Measurements from ENCODE around the gene FRMD4B.
A peak's percentile ranks its signal among the peaks of the same experiment; 100 is the strongest.
"Not testable (repeated sequence)": the region's sequence is repeated elsewhere in the genome, so short reads cannot be mapped to it uniquely, and the experiment has no call there.

The FRMD4B gene

DNA sequence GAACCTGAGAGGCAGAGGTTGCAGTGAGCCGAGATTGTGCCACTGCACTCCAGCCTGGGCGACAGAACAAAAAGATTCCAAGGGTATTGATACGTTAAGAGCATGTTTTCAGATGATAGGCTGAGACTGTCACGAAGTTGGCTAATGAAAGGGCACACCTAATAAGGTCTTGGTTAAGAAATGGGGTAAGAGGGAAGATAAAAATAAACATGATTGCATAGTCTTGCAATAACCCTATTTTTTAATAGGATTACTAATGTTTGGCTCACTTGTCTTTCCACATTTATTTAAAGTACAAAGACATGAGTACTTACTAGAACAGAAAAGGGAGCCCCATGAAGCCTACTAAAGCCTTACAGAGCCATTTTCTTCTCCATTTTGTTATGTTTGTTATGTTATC lies 109.0 kb downstream of the FRMD4B start:
- no peak for DNase-seq

DNA sequence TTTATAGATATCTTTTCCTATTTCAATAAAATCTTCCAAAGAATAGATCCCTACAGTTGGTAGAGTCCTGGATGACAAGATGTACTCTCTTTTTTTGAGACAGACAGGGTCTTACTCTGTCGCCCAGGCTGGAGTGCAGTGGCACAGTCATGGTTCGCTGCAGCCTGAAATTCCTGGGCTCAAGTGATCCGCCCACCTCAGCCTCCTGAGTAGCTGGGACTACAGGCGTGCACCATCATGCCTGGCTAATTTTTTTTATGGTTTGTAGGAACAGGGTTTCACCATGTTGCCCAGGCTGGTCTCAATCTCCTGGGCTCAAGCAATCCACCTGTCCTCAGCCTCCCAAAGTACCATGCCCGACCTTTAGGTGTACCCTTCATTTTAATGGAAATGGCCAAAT lies 109.7 kb downstream of the FRMD4B start:
- DNase-seq = not testable (repeated sequence)

DNA sequence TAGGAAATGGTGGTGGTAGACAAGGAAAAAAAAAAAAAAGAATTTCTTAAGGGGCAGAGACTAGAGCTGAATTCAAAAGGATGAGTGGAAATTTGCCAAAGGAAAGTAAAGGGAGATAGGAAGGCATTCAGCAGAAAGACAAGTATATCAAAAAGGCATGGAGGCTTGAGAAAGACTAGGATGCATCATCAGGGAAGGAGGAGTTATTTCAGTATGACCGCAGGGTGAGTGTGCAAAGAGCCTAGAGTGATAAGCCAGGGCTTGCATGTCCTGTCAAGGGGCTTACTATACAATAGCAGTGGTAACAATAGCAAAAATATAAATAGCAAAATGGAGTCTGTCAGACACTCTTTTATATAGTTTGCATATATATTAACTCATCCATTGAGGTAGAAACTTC lies 112.0 kb downstream of the FRMD4B start:
- no peak for DNase-seq

DNA sequence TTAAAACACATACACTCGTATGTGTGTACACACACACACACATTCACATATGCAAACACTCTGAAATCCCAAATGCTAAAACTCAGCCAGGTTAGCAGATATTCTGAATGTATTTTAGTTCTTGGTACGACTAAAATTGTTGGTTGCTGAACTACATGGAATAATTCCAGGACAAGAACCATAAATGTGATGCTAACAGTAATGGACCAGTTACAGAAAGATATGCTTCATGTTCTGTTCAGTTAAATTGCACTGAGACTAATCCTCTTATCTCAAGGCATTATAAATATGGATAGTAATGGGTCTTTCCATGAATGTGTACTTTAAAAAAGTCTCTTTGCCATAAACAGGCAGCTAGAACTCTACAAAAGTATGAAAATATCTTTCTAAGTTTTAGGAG lies 113.3 kb downstream of the FRMD4B start:
- no peak for DNase-seq

DNA sequence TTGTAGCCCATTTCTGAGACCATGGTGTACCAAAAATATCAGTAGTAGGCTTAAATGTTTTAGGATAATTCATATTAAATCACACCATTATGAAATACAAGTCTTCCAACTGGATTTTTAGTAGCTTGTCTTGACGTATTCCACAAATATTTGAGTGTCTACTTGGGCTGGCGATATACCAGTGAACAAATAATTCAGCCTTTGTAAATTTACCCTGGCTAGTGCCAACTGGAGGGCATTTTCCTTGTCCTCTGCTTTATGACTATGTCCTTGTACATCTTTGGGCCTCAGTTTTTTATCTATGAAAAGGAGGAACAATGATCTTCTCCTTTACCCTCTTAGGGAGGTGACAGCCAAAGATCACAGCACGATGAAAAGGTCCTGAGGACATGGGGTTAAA lies 114.8 kb downstream of the FRMD4B start:
- DNase-seq = no peak

DNA sequence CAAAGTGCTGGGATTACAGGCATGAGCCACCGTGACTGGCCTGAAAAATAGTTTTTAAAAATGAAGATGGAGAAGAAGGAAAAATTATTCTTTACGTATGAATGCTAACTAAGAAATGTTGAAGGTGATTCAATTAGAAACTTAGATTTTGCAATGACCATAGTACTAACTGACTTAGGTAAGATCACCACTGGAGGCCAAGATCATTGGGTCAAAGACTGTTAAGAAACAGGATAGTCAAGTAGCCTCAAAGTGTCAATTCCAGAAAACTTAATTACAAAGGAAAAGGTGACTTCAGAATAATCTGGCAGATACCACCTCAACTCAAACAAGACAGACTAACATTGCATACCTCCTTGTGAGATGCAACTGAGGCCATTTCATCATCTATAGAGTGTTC lies 119.3 kb downstream of the FRMD4B start:
- no peak for DNase-seq

DNA sequence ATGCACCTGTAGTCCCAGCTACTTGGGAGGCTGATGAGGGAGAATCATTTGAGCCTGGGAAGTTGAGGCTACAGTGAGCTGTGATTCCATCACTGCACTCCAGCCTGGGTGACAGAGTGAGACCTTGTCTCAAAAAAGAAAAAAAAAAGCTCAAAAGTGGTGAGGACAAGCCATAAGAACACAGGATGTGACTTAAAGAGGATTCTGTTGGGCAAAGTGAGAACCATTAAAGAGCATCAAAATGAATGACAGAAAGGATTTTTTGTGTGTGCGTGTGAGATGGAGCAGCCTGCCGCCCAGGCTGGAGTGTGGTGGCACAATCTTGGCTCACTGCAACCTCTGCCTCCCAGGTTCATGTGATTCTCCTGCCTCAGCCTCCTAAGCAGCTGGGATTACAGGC lies 119.8 kb downstream of the FRMD4B start:
- not testable (repeated sequence) for DNase-seq

DNA sequence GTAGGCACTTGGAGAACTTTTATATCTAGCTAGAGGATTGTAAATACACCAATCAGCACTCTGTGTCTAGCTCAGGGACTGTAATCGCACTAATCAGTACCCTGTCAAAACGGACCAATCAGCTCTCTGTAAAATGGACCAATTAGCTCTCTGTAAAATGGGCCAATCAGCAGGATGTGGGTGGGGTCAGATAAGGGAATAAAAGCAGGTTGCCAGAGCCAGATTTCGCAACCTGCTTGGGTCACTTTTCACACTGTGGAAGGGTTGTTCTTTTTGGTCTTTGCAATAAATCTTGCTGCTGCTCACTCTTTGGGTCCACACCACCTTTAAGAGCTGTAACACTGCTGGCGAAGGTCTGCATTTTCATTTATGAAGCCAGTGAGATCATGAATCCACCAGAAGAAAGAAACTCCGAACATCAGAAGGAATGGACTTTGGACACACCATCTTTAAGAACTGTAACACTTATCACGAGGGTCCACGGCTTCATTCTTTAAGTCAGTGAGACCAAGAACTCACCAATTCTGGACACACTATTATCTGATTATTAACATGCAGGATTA lies 125.0 kb downstream of the FRMD4B start:
- DNase-seq = not testable (repeated sequence)

DNA sequence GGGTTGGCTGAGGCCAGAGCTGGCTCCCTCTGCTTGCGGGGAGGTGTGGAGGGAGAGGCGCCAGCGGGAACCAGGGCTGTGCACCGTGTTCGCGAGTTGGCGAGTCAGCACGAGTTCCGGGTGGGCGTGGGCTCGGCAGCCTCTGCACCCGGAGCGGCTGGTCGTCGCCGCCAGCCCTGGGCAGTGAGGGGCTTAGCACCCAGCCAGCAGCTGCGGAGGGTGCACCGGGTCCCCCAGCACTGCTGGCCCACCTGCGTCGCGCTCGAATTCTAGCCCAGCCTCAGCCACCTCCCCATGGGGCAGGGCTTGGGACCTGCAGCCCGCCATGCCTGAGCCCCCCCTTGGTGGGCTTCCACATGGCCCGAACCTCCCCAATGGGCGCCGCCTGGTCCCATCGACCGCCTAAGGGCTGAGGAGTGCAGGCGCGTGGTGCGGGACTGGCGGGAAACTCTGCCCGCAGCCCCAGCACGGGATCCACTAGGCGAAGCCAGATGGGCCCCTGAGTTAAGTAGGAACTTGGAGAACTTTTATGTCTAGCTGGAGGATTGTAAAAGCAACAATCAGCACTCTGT lies 125.6 kb downstream of the FRMD4B start:
- DNase-seq = no peak

DNA sequence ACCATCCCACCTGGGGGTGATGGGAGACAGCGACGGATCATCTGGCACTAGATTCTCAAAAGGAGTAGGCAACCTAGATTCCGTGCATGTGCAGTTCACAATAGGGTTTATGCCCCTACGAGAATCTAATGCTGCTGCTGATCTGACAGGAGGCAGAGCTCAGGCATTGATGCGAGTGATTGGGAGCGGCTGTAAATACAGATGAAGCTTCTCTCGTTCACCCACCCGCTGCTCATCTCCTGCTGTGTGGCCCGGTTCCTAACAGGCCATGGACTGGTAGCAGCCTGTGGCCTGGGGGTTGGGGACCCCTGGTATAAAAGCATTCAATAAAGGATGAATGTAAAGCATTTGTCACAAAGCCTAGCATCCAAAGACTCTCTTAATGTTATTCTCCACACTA lies 126.8 kb downstream of the FRMD4B start:
- DNase-seq = no peak

DNA sequence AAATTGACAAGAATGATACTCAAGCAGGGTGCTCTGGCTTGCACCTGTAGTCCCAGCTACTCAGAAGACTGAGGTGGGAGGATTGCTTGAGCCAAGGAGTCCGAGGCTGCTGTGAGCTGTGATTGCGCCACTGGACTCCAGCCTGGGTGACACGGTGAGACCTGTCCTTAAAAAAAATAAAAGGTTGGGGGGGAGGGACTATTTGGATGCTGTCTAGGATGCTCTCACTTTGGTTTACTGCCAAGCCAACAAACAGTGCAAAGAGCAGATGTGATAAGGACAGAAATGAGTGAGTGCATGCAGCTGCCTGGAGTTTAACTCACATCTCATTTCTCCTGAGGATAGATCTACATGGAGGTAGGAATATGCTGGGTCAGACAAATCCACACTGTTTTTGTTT lies 130.0 kb downstream of the FRMD4B start:
- DNase-seq = no peak

DNA sequence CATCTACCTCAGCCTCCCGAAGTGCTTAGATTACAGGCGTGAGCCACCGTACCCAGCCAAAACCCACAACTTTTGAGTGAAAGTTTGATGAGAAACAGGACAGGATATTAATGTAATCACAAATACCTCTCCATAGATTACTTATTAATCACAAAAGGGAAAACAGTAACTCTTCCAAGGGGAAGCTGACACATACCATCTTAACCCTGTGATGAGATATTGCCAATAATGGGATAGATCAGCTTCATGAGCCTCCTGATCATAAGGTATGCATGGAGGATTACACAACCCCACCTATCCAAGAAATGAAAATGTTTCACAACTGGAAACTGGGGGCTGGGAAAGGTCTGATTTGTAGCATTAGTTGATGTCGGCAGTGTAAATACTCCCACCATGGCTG lies 131.5 kb downstream of the FRMD4B start:
- no peak for DNase-seq

DNA sequence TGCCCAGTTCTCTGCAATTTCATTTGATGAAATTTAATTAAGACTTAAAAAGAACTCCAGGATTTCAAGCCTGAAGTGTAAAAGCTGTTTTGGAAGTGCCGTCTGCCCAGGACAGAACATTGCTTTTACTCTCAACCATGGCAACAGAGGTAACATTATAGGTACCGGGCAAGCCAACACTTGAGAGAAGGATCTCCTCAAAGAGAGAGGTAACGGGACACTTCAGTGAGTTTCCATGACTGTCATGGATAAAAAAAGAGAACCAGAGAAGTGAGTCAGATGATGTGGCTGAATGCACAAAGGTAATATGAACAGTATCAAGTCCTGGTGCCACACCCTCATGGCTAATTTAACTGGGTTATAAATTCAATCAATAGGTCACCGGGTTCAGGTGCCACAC lies 133.3 kb downstream of the FRMD4B start:
- DNase-seq = no peak

DNA sequence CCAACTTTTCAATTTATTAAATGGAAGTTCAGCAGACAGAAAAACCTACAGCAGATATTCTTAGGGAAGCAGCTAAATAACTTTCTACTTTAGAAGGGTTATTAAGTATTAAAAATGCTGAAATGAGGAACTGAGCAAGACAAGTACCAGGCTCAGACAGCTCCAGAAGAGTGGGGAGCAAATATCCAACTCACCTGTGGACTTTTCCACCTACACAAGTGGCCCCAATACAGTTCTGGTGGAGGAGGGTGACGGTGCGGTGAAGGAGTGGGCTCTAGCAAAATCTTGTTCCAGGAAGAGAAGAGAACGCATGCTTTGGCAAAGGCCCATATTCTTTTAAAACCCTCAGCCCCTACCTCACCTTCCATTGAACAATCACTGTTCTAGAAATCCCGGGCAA lies 133.7 kb downstream of the FRMD4B start:
- no peak for DNase-seq

DNA sequence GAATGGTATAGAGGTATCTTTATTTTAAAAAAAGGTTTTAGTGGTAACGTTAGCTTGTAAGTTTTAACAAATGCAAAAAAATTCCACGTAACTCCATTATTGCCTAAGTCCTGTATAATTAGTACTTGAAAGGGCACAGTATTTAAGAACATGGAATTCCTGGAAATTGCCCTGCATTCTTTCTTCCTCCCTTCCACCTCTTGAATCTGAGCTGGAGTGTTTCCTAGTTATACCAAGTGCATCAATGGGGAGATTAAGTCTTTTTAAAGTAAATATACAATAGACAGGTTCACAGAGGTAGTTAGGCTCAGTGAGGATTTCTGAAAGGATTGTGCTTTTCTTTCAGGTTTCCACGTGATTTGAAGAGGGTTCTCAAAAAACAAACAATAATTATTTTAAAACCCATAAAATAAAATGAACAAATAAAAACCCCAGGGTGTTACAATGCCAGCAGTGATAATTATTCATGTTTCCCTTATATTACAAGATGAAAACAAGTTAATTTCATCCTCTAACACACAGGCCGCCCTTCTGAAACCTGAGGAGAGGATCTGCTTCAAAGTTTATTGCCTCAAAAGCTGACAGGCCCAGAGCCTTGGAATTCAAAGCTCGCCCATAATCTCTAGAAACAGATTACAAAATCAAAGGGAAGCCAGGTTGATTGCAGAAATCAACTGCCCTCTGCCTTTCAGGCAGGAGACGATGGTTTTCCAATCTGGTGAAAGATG lies 134.6 kb downstream of the FRMD4B start:
- no peak for DNase-seq

DNA sequence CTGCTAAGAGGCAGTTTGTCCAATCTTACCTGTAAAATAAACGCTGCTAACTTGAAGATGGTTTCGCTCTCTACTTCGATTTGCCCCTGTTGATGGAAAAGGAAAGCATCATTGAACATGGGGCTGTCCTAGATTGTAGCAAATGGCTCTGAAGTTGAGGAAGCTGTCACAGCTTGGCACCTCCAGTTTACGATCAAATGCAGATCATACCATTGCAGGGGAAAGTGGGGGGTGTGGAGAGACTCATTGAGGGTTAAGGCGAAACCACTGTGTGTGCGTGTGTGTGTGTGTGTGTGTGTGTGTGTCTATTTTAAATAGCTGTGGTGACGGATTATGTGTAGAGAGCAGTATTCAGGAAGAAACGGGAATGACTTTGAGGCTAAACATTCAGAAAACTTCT lies 135.9 kb downstream of the FRMD4B start:
- peak; percentile 1 to 26 (median 14) for DNase-seq

DNA sequence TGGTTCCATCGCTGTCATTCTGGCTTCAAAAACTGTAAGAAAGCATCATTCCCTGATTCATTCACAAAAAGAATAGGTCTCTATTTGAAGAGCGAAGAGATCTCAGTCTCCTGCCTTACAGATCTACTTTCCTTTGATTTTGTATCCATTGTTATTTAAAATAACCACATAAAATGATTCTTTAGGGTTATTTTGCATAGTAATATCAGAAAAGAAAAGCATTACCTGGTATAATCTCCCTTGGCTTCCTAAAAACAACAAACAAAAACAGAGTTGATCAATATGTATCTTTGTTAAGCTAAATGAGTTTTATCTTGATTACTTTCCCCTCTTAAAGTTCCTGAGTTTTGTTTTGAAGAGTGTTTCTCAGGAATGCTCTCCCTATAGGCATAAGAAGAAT lies 136.9 kb downstream of the FRMD4B start:
- DNase-seq = no peak

DNA sequence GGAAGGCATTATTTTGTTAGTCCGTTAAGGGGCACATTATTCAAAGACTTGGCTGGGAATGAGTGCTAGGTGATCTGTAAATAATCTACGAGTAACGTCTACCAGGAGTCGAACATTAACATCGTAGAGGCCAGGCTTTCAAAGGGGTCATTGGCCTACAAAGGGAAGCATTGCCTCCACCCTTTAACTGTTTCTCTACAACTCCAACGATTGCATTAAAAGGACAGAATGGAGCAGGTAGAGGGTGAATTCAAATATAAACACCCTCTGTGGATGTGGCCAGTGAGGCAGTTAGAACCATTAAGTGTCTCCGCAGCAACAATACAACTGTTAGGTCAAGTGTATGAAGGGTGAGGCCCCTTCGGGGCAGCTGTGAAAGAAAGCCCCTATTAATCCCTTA lies 137.5 kb downstream of the FRMD4B start:
- DNase-seq = no peak

DNA sequence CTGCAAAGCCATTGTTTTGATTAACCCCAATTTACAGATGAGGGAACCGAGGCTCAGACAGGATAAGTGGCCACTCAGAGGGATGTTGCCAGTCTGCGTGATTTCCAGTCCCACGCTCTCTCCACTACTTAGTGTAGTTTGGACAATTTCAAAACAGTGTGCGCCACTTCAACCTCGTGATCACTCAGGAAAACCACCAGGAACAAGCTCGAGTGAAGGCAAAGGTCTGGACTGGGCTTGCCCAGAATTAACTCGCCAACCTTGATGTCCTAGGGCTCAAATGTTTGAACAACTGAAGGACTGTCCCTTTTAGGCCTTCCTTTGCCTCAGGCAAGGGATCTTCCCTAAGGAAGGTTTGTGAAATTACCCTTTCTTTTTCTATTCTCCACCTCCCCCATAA lies 139.3 kb downstream of the FRMD4B start:
- no peak for DNase-seq

DNA sequence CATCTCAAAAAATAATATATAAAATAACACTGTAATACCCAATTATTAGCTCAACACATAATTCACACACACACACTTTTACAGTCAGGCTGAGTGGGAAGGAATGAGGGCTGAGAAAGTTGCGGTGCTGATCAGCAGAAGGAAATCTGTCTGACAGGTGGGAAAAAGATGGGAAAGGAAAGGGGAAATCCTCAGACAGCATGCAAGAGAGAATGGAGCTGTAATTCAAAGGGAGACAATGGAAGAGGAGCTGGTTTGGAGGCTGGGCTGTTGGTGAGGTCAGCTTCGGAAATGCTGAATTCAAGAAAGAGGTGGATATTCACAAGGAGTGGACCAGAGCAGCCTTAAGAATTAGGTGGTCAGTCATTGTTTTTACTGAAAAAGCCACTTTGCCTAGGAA lies 141.8 kb downstream of the FRMD4B start:
- DNase-seq = no peak

DNA sequence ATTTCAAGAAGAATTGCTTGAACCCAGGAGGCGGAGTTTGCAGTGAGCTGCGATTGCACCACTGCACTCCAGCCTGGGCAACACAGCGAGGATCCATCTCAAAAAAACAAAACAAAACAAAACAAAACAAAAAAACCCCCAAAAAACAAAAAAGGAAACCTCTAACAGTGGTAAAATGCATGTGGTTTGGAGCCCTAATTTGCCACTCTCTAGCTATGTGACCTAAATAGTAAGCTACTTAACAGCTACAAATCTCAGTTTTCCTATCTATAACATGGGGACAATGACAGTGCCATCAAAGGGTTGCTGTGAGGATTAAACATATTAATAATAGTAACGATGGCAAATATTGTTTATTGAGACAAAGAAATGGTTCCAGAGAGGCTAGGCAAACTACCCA lies 144.1 kb downstream of the FRMD4B start:
- no peak for DNase-seq

DNA sequence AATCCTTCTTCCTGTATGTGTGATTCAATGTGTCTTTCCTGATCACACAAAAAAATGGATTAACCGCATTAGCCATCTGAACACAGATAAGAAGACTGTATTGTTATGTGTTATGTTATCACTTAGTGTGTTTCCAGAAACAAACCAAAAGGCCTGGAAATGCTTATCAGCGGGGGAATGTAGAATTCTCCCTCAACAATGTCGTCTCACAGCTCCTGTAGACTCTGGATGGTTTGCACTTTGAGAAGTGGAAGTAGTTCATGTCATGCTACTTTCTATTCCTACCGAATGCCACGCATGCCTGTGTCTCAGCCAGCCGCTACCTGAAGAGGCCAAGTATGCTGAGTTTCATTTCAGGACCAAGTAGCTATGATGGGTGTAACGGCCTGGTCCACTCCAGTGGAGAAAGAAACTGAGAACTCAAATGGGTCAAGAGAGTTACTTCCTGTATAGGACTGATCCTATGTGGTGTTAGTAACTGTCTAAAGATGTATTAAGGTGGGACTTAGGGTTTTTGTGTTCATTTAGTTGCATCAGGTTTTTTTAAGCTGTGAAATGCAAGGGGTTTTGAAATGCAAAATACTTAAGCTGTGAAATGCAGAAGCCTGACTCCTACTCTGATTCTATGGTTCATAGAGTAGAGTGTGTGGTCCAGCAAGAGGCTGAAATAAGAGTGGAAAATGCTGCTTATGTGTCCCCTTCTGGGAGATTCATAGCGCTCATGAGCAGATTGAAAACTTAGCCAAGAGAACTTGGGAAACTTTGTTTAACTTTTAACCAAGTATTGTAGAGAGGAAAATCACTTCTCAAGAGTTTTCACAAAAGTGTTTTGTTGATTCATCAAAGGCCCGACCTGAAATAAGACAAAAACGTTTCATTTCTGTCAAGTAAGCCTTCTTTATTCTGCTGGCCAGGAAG lies 145.0 kb downstream of the FRMD4B start:
- no peak for DNase-seq

DNA sequence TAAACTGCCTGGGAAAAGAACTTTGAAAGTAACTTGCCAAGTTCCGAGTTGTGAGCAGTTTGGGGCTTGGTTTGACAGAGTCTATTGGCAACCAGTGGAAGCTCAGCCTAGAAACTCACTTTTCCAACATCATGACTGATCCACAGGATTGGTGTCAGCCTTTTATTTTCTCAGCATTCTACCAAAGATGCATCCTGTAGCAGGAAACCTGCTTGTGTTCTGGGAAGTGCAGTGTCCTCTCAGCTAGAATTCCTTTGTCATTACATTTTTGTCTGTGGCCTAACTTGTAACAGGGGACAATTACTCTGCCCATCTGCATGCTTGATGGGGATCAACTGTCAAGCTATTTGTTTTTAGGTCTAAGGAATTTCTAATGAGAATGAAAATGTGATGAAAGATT lies 146.8 kb downstream of the FRMD4B start:
- DNase-seq = no peak

Measured in activated CD4-positive, CD25-positive, alpha-beta regulatory T cell (primary cell).